Measurements from ENCODE around the gene TAS2R60.
"Not testable (repeated sequence)": the region's sequence is repeated elsewhere in the genome, so short reads cannot be mapped to it uniquely, and the experiment has no call there.

TAS2R60 gene

GRCh38 chr7:143485094-143485493 lies 41.8 kb downstream of the TAS2R60 start:
- no peak overlapping the region for H3K27ac ChIP-seq
- no peak for TF ChIP-seq ZFX (IDR thresholded peaks at IDR 0.05)
- TF ChIP-seq, protein P1, sequence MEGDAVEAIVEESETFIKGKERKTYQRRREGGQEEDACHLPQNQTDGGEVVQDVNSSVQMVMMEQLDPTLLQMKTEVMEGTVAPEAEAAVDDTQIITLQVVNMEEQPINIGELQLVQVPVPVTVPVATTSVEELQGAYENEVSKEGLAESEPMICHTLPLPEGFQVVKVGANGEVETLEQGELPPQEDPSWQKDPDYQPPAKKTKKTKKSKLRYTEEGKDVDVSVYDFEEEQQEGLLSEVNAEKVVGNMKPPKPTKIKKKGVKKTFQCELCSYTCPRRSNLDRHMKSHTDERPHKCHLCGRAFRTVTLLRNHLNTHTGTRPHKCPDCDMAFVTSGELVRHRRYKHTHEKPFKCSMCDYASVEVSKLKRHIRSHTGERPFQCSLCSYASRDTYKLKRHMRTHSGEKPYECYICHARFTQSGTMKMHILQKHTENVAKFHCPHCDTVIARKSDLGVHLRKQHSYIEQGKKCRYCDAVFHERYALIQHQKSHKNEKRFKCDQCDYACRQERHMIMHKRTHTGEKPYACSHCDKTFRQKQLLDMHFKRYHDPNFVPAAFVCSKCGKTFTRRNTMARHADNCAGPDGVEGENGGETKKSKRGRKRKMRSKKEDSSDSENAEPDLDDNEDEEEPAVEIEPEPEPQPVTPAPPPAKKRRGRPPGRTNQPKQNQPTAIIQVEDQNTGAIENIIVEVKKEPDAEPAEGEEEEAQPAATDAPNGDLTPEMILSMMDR (conservative IDR thresholded peaks at IDR 0.05), result no peak

- no peak for TF ChIP-seq ZFX (IDR thresholded peaks at IDR 0.05)
- TF ChIP-seq, protein P1 (conservative IDR thresholded peaks at IDR 0.05), result no peak
- H3K27ac ChIP-seq, result no peak overlapping the region
Measured at GRCh38 chr7:143485500-143485899, 42.2 kb downstream of the TAS2R60 start.

DNA sequence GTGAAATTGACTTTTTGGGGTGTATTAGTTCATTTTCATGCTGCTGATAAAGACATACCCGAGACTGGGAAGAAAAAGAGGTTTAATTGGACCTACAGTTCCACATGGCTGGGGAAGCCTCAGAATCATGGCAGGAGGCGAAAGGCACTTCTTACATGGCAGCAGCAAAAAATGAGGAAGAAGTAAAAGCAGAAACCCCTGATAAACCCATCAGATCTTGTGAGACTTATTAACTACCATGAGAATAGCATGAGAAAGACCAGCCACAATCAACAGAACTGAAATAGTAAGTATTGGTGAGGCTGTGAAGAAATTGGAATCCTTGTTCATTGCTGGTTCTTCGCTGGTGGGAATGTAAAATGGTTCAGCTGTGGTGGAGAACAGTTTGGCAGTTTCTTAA lies 43.0 kb downstream of the TAS2R60 start:
- not testable (repeated sequence) for H3K27ac ChIP-seq

GRCh38 chr7:143487061-143487460 lies 43.8 kb downstream of the TAS2R60 start:
- TF ChIP-seq, protein P1 (conservative IDR thresholded peaks at IDR 0.05), result no peak
- no peak for TF ChIP-seq ZFX (IDR thresholded peaks at IDR 0.05)
- no peak overlapping the region; the same call in 1 of the 2 replicates for H3K27ac ChIP-seq

- TF ChIP-seq, protein P1 (conservative IDR thresholded peaks at IDR 0.05), result no peak
- TF ChIP-seq ZFX (IDR thresholded peaks at IDR 0.05), result no peak
- peak overlapping the region; percentile 34; the same call in 1 of the 2 replicates for H3K27ac ChIP-seq
Measured at GRCh38 chr7:143487566-143487965, 44.3 kb downstream of the TAS2R60 start.

GRCh38 chr7:143490717-143491306 lies 47.6 kb downstream of the TAS2R60 start:
- no peak overlapping the region for H3K27ac ChIP-seq
- TF ChIP-seq ZFX (IDR thresholded peaks at IDR 0.05), result no peak
- TF ChIP-seq, protein P1 (conservative IDR thresholded peaks at IDR 0.05), result peak; percentile 87

- H3K27ac ChIP-seq, result no peak overlapping the region
- TF ChIP-seq, protein P1 (conservative IDR thresholded peaks at IDR 0.05), result no peak
- TF ChIP-seq ZFX (IDR thresholded peaks at IDR 0.05), result no peak
Measured at GRCh38 chr7:143492043-143492471, 48.8 kb downstream of the TAS2R60 start.
